IPS-18c (cell line): ENCODE results near the gene CNTNAP5.

Source experiments
- H3K4me3 ChIP-seq: 2 replicates; pipeline ENCODE4 v1.7.0; 2013; ENCODE audit warnings: low read depth, mild to moderate bottlenecking, low read length, moderate library complexity; ENCODE audit not compliant: insufficient read depth
- H3K9me3 ChIP-seq: one replicate; pipeline ENCODE4 v1.6.1; 2013; ENCODE audit warnings: mild to moderate bottlenecking, low read length, moderate library complexity; ENCODE audit not compliant: control insufficient read depth, insufficient read depth

Gene CNTNAP5

GRCh38 chr2:124796647-124797046, 771.6 kb downstream of the CNTNAP5 start:
- Histone ChIP-seq H3K4me3 (no peak overlapping the region), H3K9me3 (no peaks in the 10 kb centered on the region)

GRCh38 chr2:124797049-124797448, 772.0 kb downstream of the CNTNAP5 start:
- Histone ChIP-seq H3K9me3 (no peaks in the 10 kb centered on the region), H3K4me3 (no peak overlapping the region)

GRCh38 chr2:124798551-124798950, 773.5 kb downstream of the CNTNAP5 start:
- no peak overlapping the region for H3K4me3 ChIP-seq
- H3K9me3 ChIP-seq: no peaks in the 10 kb centered on the region

GRCh38 chr2:124804014-124804940, 779.2 kb downstream of the CNTNAP5 start:
- Histone ChIP-seq H3K4me3 (no peak overlapping the region), H3K9me3 (no peaks in the 10 kb centered on the region)

- H3K4me3 ChIP-seq: no peak overlapping the region
- H3K9me3 ChIP-seq: no peaks in the 10 kb centered on the region
These were observed 780.0 kb downstream of the CNTNAP5 start for GRCh38 chr2:124805060-124805459.

GRCh38 chr2:124810132-124810531, 785.0 kb downstream of the CNTNAP5 start:
- Histone ChIP-seq H3K4me3 (no peak overlapping the region), H3K9me3 (no peaks in the 10 kb centered on the region)

GRCh38 chr2:124814968-124815745, 790.1 kb downstream of the CNTNAP5 start:
- H3K9me3 ChIP-seq: no peaks in the 10 kb centered on the region
- H3K4me3 ChIP-seq: no peak overlapping the region

- Histone ChIP-seq H3K9me3 (no peaks in the 10 kb centered on the region), H3K4me3 (no peak overlapping the region)
These were observed 790.9 kb downstream of the CNTNAP5 start for GRCh38 chr2:124816007-124816406.

GRCh38 chr2:124822516-124822915, 797.4 kb downstream of the CNTNAP5 start:
- no peaks in the 10 kb centered on the region for H3K9me3 ChIP-seq
- no peak overlapping the region for H3K4me3 ChIP-seq

GRCh38 chr2:124824441-124824840, 799.4 kb downstream of the CNTNAP5 start:
- Histone ChIP-seq H3K9me3 (no peaks in the 10 kb centered on the region), H3K4me3 (no peak overlapping the region)

GRCh38 chr2:124832521-124832920, 807.4 kb downstream of the CNTNAP5 start:
- Histone ChIP-seq H3K9me3 (no peaks in the 10 kb centered on the region), H3K4me3 (no peak overlapping the region)

GRCh38 chr2:124834331-124834730, 809.2 kb downstream of the CNTNAP5 start:
- H3K9me3 ChIP-seq: no peaks in the 10 kb centered on the region
- no peak overlapping the region for H3K4me3 ChIP-seq

GRCh38 chr2:124835331-124835730, 810.2 kb downstream of the CNTNAP5 start:
- H3K9me3 ChIP-seq: no peaks in the 10 kb centered on the region
- H3K4me3 ChIP-seq: no peak overlapping the region

GRCh38 chr2:124836416-124836815, 811.3 kb downstream of the CNTNAP5 start:
- Histone ChIP-seq H3K9me3 (no peaks in the 10 kb centered on the region), H3K4me3 (no peak overlapping the region)

- Histone ChIP-seq H3K9me3 (no peaks in the 10 kb centered on the region), H3K4me3 (no peak overlapping the region)
These were observed 812.4 kb downstream of the CNTNAP5 start for GRCh38 chr2:124837496-124837895.

GRCh38 chr2:124838406-124838805, 813.3 kb downstream of the CNTNAP5 start:
- no peak overlapping the region for H3K4me3 ChIP-seq
- no peaks in the 10 kb centered on the region for H3K9me3 ChIP-seq

- Histone ChIP-seq H3K4me3 (no peak overlapping the region), H3K9me3 (peaks cover 2% of the 10 kb centered on the region)
These were observed 842.2 kb downstream of the CNTNAP5 start for GRCh38 chr2:124867247-124867646.

GRCh38 chr2:124874219-124874618, 849.1 kb downstream of the CNTNAP5 start:
- no peak overlapping the region for H3K4me3 ChIP-seq
- no peaks in the 10 kb centered on the region for H3K9me3 ChIP-seq
